Left renal cortex interstitium (tissue), 4 donors: ENCODE measurements around the gene RASL12. TPM values are rescaled to one million over a fixed set of nuclear protein-coding genes. Genes with fewer than 3 reads are reported as not detected.
"Not testable (repeated sequence)": the region's sequence is repeated elsewhere in the genome, so short reads cannot be mapped to it uniquely, and the experiment has no call there.

Experiments
- DNase-seq, 4 donors: peaks; one replicate each; pipeline ENCODE4 v3.0.0-alpha.2; 2013; ENCODE audit warnings: low read depth in 4 of 4, low spot score in 2 of 4, missing footprints in 1 of 4
- polyA plus RNA-seq, 4 donors: library from polyadenylated mRNA; unstranded; fragments of 120-200 nt; gene quantifications; one replicate each; pipeline ENCODE4 v1.2.1, GENCODE V29; 2013; ENCODE audit not compliant: insufficient read length in 4 of 4

Gene RASL12
- polyA plus RNA-seq, 4 donors, result 6.1 to 8.1 (median 7.4) TPM

DNA sequence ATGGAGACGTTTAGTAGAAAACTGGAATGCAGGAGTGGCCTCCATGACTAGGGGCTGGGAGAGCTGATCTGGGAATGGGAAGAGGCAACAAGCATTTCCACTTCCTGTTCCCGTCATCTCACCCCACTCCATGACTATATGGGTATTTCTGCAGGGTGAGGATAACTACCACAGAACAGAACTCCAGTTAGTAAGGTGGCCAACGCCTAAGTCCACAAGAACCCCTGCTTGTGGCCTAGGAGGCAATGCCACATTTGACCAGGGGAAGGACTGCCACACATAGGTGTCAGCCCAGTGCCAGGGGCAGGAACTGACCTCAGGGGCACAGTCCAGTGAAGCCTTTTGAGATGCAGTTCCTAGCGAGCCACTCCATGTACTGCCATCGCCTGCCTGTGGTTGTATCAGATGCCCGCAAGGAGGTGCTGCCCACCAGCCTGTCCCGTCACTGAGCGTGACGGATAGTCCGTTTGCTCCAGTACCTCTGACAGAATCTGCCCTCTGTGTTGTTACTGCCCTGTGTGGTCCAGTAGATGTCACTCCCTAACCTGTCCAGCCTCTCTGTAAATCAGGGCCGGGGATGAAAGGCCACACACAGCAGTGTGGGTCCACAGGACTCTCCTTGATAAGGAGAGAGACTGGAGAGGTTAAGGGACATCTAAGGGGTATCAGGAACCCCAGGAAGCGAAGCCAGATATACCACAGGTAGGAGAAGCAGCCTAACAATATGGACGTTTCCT lies 34.8 kb downstream of the RASL12 start:
- DNase-seq, result no peak

DNA sequence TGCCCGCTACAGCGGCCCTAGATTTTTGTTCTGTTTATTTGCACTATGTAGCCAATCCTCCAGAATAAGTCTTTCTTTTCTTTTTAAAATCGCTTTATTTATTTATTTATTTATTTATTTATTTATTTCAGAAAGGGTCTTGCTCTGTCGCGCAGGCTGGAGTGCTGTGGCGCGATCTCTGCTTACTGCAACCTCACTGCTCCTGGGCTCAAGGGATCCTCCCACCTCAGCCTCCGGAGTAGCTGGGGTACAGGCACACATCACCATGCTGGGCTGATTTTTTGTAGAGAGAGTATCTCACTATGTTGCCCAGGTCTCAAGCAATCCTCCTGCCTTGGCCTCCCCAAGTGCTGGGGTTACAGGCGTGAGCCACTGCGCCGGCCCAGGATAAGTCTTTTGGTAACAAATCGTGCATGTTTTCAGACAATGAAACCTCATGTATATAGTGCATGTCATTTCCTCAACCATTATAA lies 38.0 kb downstream of the RASL12 start:
- DNase-seq, result no peak

DNA sequence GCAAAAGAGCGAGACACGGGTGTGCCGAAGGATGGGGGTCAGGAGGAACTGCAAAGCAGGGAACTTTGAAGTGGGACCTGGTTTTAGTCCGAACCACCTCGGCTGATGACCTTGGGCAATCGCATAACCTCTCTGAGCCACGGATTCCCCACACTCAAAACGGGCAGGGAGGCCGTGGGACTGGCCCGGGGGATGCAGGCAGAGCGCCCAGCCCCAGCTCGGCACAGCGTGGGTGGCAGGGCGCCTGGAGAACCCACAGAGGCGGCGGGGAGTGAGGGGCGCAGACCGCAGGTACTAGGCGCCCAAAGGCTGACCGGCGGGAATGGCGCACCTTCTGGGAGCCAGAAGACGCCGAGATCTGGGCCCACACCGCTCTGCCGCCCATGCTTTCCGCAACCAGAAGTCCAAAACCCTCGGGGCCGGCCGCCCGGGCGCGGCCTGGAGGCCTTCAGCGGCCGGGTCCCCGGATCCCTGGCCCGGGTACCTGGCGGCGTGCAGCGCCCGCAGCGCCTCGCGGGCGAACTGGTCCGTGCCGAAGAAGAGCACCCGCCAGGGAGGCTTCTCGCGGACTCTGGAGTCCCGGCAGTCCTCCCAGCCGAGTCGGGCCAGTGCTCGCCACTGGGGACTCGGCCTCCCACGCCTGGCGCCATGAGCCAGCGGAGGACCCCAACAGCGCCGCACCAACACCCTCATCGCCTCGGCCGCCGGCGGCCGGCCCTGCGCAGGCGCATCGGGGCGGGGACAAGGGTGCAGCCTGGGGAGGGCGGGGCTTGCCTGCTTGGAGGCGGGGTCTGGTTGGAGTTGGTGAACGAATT lies 38.7 kb downstream of the RASL12 start, which contains the start of gene MTFMT:
MTFMT (minus strand) TSS at position 719 of the 815 bp plus-strand sequence; CDS start at position 693, 26 bp downstream.
- peak; percentile 62 to 86 (median 76) for DNase-seq

GRCh38 chr15:65028338-65028737 lies 39.5 kb downstream of the RASL12 start:
- DNase-seq, result no peak

- DNase-seq, result no peak
Measured at GRCh38 chr15:65027593-65027992, 40.2 kb downstream of the RASL12 start.

- DNase-seq, result no peak
Measured at GRCh38 chr15:65026756-65027155, 41.0 kb downstream of the RASL12 start.

DNA sequence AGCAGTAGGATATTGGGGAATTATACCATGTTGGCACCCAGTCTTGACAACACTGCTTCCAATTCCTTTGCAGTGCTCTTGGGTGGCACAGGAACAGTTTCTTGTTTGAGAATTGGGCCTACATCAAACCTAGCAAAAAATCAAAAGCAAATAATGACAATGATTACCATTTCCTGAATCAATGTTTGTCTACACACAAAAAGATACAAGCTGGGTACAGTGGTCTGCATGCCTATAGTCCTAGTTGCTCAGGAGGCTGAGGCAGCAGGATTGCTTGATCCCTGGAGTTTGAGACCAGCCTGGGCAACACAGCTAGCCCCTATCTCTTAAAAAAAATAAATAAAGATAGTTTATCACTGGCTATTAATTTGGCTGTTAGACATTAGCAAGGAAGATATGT lies 46.3 kb downstream of the RASL12 start:
- no peak for DNase-seq

- DNase-seq, result no peak
Measured at GRCh38 chr15:65020419-65020818, 47.4 kb downstream of the RASL12 start.

DNA sequence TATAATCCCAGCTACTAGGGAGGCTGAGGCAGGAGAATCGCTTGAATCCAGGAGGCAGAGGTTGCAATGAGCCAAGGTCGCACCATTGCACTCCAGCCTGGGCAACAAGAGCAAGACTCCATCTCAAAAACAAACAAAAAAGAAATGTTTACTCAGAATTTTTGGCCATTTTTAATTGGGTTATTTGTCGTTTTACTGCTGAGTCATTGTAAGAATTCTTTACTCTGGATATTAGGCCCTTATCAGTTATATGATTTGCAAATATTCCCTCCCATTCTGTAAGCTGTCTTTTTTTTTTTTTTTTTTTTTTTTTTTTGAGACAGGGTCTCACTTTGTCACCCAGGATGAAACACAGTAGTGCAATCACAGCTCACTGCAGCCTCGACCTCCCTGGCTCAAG lies 56.6 kb downstream of the RASL12 start:
- DNase-seq, result not testable (repeated sequence)

DNA sequence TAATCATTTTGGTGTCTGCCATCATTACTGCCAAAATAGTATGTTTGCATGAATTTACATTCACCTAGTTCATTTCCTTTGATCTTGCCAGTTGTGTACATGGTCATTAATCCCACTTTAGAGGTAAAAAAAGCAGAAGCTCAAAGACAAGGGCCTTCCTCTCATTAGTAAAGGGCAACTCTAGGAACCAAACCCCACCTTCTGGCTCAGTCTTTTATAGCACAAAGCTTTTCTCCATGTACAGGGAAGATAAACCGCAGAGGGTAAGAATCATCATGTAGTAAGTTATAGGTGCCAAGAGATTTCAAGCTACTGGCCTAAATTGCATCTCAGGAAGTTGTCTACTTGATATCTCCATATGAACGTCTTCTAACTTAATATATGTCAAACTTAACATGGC lies 58.8 kb downstream of the RASL12 start:
- no peak for DNase-seq

GRCh38 chr15:65006876-65007275 lies 60.9 kb downstream of the RASL12 start:
- DNase-seq, result no peak

DNA sequence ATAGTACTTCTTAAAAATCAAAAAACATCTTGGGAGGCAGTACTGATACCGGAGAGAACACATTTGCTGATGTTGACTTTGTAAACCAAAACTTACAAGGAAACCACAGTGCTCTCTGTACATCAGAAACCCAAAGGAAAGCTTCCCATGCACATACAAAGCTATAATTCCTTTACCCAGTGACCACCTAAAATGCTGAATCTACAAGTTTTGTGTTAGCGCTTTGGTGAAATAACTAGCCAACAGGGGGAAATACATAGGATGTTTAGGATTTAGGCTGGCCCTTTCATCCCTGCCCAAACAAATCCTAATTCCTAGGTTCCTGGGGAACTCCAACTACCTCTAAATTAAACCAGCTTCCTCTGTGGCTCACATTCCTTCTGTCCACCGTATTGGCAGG lies 62.8 kb downstream of the RASL12 start:
- DNase-seq, result no peak

Other genes with a start within 250 kb of the RASL12 start
- 10 to 100 TPM in 2 of 4 donors, 1 to 10 TPM in 2; 5.7 to 21.2 (median 13.5) TPM for gene PIF1, start 242.3 kb downstream of the RASL12 start, polyA plus RNA-seq
- gene PLEKHO2, start 226.1 kb downstream of the RASL12 start, polyA plus RNA-seq, result 10 to 100 TPM; 15.3 to 21.6 (median 19.7) TPM
- 1 to 10 TPM; 4.2 to 9.5 (median 6.2) TPM for gene ANKDD1A, start 156.1 kb downstream of the RASL12 start, polyA plus RNA-seq
- gene SPG21, start 78.1 kb downstream of the RASL12 start, polyA plus RNA-seq, result 100 to 1,000 TPM in 3 of 4 donors, 10 to 100 TPM in 1; 99.1 to 120 (median 112) TPM
- gene MTFMT, start 38.4 kb downstream of the RASL12 start, polyA plus RNA-seq, result 10 to 100 TPM; 13.4 to 18.6 (median 15.3) TPM
- 10 to 100 TPM in 2 of 4 donors, 1 to 10 TPM in 2; 8.5 to 11.7 (median 9.9) TPM for gene SLC51B, start 22.6 kb downstream of the RASL12 start, polyA plus RNA-seq
- under 1 TPM in 3 of 4 donors, not detected in 1; 0.04 to 0.05 (median 0.05) TPM for gene KBTBD13, start 8.8 kb upstream of the RASL12 start, polyA plus RNA-seq
- gene UBAP1L, start 47.2 kb upstream of the RASL12 start, polyA plus RNA-seq, result 1 to 10 TPM; 2.0 to 10.0 (median 6.0) TPM
- gene PDCD7, start 65.8 kb upstream of the RASL12 start, polyA plus RNA-seq, result 10 to 100 TPM; 31.1 to 37.7 (median 34.4) TPM
- gene CLPX, start 117.4 kb upstream of the RASL12 start, polyA plus RNA-seq, result 10 to 100 TPM; 58.5 to 82.8 (median 76.5) TPM
- 1 to 10 TPM; 3.2 to 4.4 (median 3.9) TPM for gene CILP, start 143.5 kb upstream of the RASL12 start, polyA plus RNA-seq
- gene PARP16, start 218.9 kb upstream of the RASL12 start, polyA plus RNA-seq, result 10 to 100 TPM; 16.4 to 18.3 (median 17.7) TPM
- gene RNU5A-1, start 228.1 kb upstream of the RASL12 start, polyA plus RNA-seq, result not detected
- gene RNU5B-1, start 236.7 kb upstream of the RASL12 start, polyA plus RNA-seq, result not detected